AG04450 (cell line): ENCODE results near the gene TPI1. TPM values are rescaled to one million over a fixed set of nuclear protein-coding genes. Genes with fewer than 3 reads are reported as not detected.
"Not testable (repeated sequence)": the region's sequence is repeated elsewhere in the genome, so short reads cannot be mapped to it uniquely, and the experiment has no call there.

Experiments used
- CTCF ChIA-PET: fragments of 300-600, 350-600 bp; formaldehyde crosslinking; extraction: SDS; loops from one replicate; lab custom pipeline; 2022; ENCODE audit warnings: antibody characterized with exemption, inconsistent platforms; lab: Charles Lee
- POLR2A ChIA-PET: fragments of 350-600 bp; formaldehyde crosslinking; extraction: SDS; loops from one replicate; lab custom pipeline; 2021; ENCODE audit warnings: antibody characterized with exemption, inconsistent platforms; lab: Yijun Ruan, JAX
- DNase-seq: peaks from one replicate; pipeline ENCODE4 v3.0.0-alpha.2; 2011; ENCODE audit warnings: low read depth, low spot score
- H3K27ac ChIP-seq: one replicate; pipeline ENCODE4 v1.5.1; 2012; ENCODE audit warnings: low read depth, low read length, control low read depth
- H3K27me3 ChIP-seq: one replicate; pipeline ENCODE4 v1.6.0; 2012; ENCODE audit warnings: low read length; ENCODE audit not compliant: control insufficient read depth, insufficient read depth
- H3K4me3 ChIP-seq: 2 replicates; pipeline ENCODE4 v1.5.1; 2011; ENCODE audit warnings: mild to moderate bottlenecking, low read depth, low read length, control low read depth
- H3K9me3 ChIP-seq: 2 replicates; pipeline ENCODE4 v1.5.1; 2012; ENCODE audit warnings: low read length; ENCODE audit not compliant: control insufficient read depth, insufficient read depth
- CTCF ChIP-seq: IDR thresholded peaks from 2 replicates; pipeline ENCODE4 v1.5.1; 2011; ENCODE audit warnings: low read depth, low read length, control low read depth, inconsistent platforms
- polyA plus RNA-seq: library from polyadenylated mRNA; depleted of rRNA; stranded (reverse); fragments of >200 nt; gene quantifications from 2 replicates; pipeline ENCODE4 v1.2.3, GENCODE V29; 2011

TPI1 gene
- polyA plus RNA-seq, 1 experiment = 1,246 TPM

- Histone ChIP-seq H3K4me3 (no peak overlapping the region), H3K9me3 (no peaks in the 10 kb centered on the region), H3K27ac (no peak overlapping the region), H3K27me3 (no peaks in the 10 kb centered on the region)
- TF ChIP-seq CTCF = no peak
- no peak for DNase-seq
- ChIA-PET CTCF (interaction anchor here (3.5 kb wide), 1 partner anchor 12 kb away, joined by 29 read pairs; the partner anchor contains the start of gene SPSB2), POLR2A (no interaction called here)
Measured at GRCh38 chr12:6883683-6884082, 16.4 kb downstream of the TPI1 start.

GRCh38 chr12:6884539-6884938 is 17.2 kb downstream of the TPI1 start:
- ChIA-PET CTCF (interaction anchor here (0.6 to 0.7 kb wide), 2 partner anchors 15 to 39 kb away, joined by 3 read pairs; no protein-coding TSS in a partner anchor), POLR2A (interaction anchor here (0.7 to 1.2 kb wide), 2 partner anchors 16 to 30 kb away, joined by 3 to 4 read pairs; partner anchors contain the start of gene ENO2)
- H3K4me3 ChIP-seq = no peak overlapping the region
- no peak for DNase-seq
- no peak for TF ChIP-seq CTCF
- no peaks in the 10 kb centered on the region for H3K9me3 ChIP-seq
- no peak overlapping the region for H3K27ac ChIP-seq
- H3K27me3 ChIP-seq = no peaks in the 10 kb centered on the region

- POLR2A ChIA-PET, H3K4me3 ChIP-seq, H3K9me3 ChIP-seq, H3K27me3 ChIP-seq, H3K27ac ChIP-seq, DNase-seq: not testable (repeated sequence)
- CTCF ChIA-PET = interaction anchor here (1.1 kb wide), 1 partner anchor 14 kb away, joined by 10 read pairs; the partner anchor contains the start of gene SPSB2
Measured at GRCh38 chr12:6886206-6886999, 19.1 kb downstream of the TPI1 start.

- Histone ChIP-seq H3K27ac (no peak overlapping the region), H3K27me3 (no peaks in the 10 kb centered on the region), H3K9me3 (no peaks in the 10 kb centered on the region; the same call in 1 of the 2 replicates), H3K4me3 (no peak overlapping the region)
- CTCF ChIA-PET = interaction anchor here (1.1 kb wide), 1 partner anchor 15 kb away, joined by 10 read pairs; the partner anchor contains the start of gene SPSB2
- TF ChIP-seq CTCF = no peak
- DNase-seq = no peak
- POLR2A ChIA-PET = interaction anchor here (0.7 kb wide), 1 partner anchor 14 kb away, joined by 3 read pairs; the partner anchor contains the start of gene SPSB2
Measured at GRCh38 chr12:6887460-6887859, 20.1 kb downstream of the TPI1 start.

GRCh38 chr12:6888360-6888759 is 21.0 kb downstream of the TPI1 start:
- Histone ChIP-seq H3K27me3 (no peaks in the 10 kb centered on the region), H3K9me3 (no peaks in the 10 kb centered on the region; the same call in 1 of the 2 replicates), H3K27ac (no peak overlapping the region), H3K4me3 (no peak overlapping the region)
- CTCF ChIA-PET = no interaction called here
- POLR2A ChIA-PET = no interaction called here
- no peak for TF ChIP-seq CTCF
- DNase-seq = no peak

GRCh38 chr12:6888794-6889193 is 21.5 kb downstream of the TPI1 start:
- DNase-seq, H3K27ac ChIP-seq, H3K9me3 ChIP-seq, POLR2A ChIA-PET, H3K4me3 ChIP-seq, H3K27me3 ChIP-seq: not testable (repeated sequence)
- CTCF ChIA-PET = interaction anchor here (0.9 kb wide), 1 partner anchor 19 kb away, joined by 3 read pairs; no protein-coding TSS in a partner anchor

GRCh38 chr12:6889775-6890573 is 22.6 kb downstream of the TPI1 start:
- H3K27ac ChIP-seq = peak overlapping the region; percentile 94
- not testable (repeated sequence) for H3K4me3 ChIP-seq, DNase-seq, H3K27me3 ChIP-seq, H3K9me3 ChIP-seq
- POLR2A ChIA-PET = interaction anchor here (1.0 kb wide), 1 partner anchor 9 kb away, joined by 3 read pairs; no protein-coding TSS in a partner anchor
- CTCF ChIA-PET = interaction anchor here (0.9 kb wide), 1 partner anchor 20 kb away, joined by 3 read pairs; no protein-coding TSS in a partner anchor
